HFFc6 (cell line): ENCODE results near the gene IGSF6. TPM values are rescaled to one million over a fixed set of nuclear protein-coding genes. Genes with fewer than 3 reads are reported as not detected.
A peak's percentile ranks its signal among the peaks of the same experiment; 100 is the strongest.

Source experiments
- DNase-seq: peaks from one replicate; pipeline ENCODE4 v3.0.0-alpha.2; 2018
- H3K27ac Mint-ChIP-seq: 2 replicates; pipeline ENCODE4 v1.8.0; 2020; ENCODE audit warnings: mild to moderate bottlenecking, mixed read lengths
- H3K27me3 Mint-ChIP-seq: 2 replicates; pipeline ENCODE4 v1.8.0; 2021; ENCODE audit warnings: mild to moderate bottlenecking, moderate library complexity, mixed read lengths; ENCODE audit not compliant: insufficient read depth
- H3K36me3 Mint-ChIP-seq: 2 replicates; pipeline ENCODE4 v1.8.0; 2021; ENCODE audit warnings: low read depth, mixed read lengths
- H3K4me1 Mint-ChIP-seq: 2 replicates; pipeline ENCODE4 v1.8.0; 2020; ENCODE audit warnings: low read depth, mixed read lengths
- H3K4me3 Mint-ChIP-seq: 2 replicates; pipeline ENCODE4 v1.8.0; 2020; ENCODE audit warnings: mild to moderate bottlenecking, moderate library complexity, mixed read lengths
- H3K9me3 Mint-ChIP-seq: 2 replicates; pipeline ENCODE4 v1.8.0; 2020; ENCODE audit warnings: mild to moderate bottlenecking, mixed read lengths
- total RNA-seq, 6 experiments: library from RNA; stranded (reverse); fragmentation: NEBNext Ultra II Directional; extraction: Animal tissue kit (Norgen Biotek cat#: 25700); gene quantifications; 2 replicates in 1 of 6; 3 replicates in 5 of 6; pipeline ENCODE4 v1.2.3, GENCODE V29; 2021
- TF ChIP-seq, protein P1 (sequence below): fragments of 200-600 bp; sonication (generic); IDR thresholded peaks from 2 replicates; pipeline ENCODE4 v1.5.0; 2021; ENCODE audit warnings: antibody characterized with exemption, mild to moderate bottlenecking

The IGSF6 gene
- total RNA-seq, 6 experiments from 2014 or later = not detected

DNA sequence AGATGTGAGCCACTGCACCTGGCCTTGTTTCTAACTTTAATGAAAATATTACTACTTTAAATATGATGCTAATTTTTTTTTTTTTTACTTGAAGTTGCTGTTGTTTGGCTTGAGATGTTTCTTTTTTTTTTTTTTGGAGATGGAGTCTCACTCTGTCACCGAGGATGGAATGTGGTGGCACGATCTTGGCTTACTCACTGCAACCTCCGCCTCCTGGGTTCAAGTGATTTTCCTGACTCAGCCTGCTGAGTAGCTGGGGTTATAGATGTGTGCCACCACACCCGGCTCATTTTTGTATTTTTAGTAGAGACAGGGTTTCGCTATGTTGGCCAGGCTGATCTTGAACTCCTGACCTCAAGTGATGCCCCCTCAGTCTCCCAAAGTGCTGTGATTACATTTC lies 23.6 kb downstream of the IGSF6 start:
- H3K36me3 Mint-ChIP-seq = peaks cover 47% of the 10 kb centered on the region
- peaks cover 4% of the 10 kb centered on the region for H3K9me3 Mint-ChIP-seq
- TF ChIP-seq, protein P1, sequence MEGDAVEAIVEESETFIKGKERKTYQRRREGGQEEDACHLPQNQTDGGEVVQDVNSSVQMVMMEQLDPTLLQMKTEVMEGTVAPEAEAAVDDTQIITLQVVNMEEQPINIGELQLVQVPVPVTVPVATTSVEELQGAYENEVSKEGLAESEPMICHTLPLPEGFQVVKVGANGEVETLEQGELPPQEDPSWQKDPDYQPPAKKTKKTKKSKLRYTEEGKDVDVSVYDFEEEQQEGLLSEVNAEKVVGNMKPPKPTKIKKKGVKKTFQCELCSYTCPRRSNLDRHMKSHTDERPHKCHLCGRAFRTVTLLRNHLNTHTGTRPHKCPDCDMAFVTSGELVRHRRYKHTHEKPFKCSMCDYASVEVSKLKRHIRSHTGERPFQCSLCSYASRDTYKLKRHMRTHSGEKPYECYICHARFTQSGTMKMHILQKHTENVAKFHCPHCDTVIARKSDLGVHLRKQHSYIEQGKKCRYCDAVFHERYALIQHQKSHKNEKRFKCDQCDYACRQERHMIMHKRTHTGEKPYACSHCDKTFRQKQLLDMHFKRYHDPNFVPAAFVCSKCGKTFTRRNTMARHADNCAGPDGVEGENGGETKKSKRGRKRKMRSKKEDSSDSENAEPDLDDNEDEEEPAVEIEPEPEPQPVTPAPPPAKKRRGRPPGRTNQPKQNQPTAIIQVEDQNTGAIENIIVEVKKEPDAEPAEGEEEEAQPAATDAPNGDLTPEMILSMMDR = no peak
- peak overlapping the region; percentile 85 for H3K4me3 Mint-ChIP-seq
- peaks cover 73% of the 10 kb centered on the region for H3K4me1 Mint-ChIP-seq
- H3K27ac Mint-ChIP-seq = peak overlapping the region; percentile 98
- H3K27me3 Mint-ChIP-seq = peaks cover 3% of the 10 kb centered on the region
- peak; percentile 77 for DNase-seq

- no peak for DNase-seq
- TF ChIP-seq, protein P1 = no peak
- H3K9me3 Mint-ChIP-seq = peaks cover 4% of the 10 kb centered on the region
- H3K4me3 Mint-ChIP-seq = peak overlapping the region; percentile 85
- H3K27me3 Mint-ChIP-seq = peaks cover 3% of the 10 kb centered on the region
- peaks cover 68% of the 10 kb centered on the region for H3K4me1 Mint-ChIP-seq
- peaks cover 52% of the 10 kb centered on the region for H3K36me3 Mint-ChIP-seq
- H3K27ac Mint-ChIP-seq = peak overlapping the region; percentile 98
Measured at GRCh38 chr16:21628121-21628726, 24.2 kb downstream of the IGSF6 start.

- Mint-ChIP-seq H3K36me3 (peaks cover 53% of the 10 kb centered on the region), H3K9me3 (peaks cover 4% of the 10 kb centered on the region), H3K27ac (peak overlapping the region; percentile 98), H3K4me1 (peaks cover 62% of the 10 kb centered on the region), H3K27me3 (peaks cover 3% of the 10 kb centered on the region), H3K4me3 (peak overlapping the region; percentile 80)
- peak; percentile 97 for DNase-seq
- TF ChIP-seq, protein P1 = no peak
Measured at GRCh38 chr16:21626659-21627277, 25.6 kb downstream of the IGSF6 start.

DNA sequence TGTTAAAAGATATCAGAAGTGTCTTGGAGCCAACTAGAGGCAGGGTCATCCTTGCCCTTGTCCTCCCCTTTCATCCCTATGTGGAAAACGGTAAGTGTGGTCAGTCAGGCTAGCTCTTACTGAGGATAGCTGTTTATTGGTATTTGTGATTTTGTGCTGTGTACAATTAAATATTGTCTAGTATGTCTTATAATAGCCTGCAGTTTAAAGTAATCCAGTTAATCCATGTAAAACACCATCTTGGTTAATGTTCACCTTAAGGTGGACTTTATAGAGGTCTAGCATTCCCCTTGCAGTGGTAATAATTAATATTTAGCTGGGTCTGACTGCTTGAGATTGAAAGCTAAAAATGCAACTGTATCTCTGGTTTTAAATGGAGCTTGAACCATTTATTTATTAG lies 27.4 kb downstream of the IGSF6 start:
- TF ChIP-seq, protein P1 = no peak
- peaks cover 59% of the 10 kb centered on the region for H3K36me3 Mint-ChIP-seq
- H3K4me1 Mint-ChIP-seq = peaks cover 70% of the 10 kb centered on the region
- no peak overlapping the region for H3K4me3 Mint-ChIP-seq
- no peak for DNase-seq
- peaks cover 3% of the 10 kb centered on the region for H3K27me3 Mint-ChIP-seq
- H3K9me3 Mint-ChIP-seq = peaks cover 4% of the 10 kb centered on the region
- H3K27ac Mint-ChIP-seq = peak overlapping the region; percentile 98

DNA sequence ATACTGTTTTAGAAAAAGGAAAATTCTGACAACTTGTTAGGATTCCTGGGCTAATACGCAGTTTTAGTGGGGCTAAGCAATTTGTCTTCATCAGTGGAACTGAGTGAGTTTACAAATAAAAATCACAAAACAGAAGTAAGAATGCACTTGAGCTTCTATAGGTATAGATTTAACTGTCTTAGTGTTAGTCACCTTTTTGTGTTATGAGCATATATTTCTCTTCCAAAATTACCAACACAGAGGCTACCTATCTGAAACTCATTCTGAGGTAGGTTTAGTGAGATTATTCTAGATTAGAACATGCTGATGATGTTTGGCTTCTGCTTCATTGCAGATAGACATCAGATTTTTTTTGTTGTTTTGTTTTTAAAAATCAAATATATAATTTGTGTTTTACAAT lies 29.9 kb downstream of the IGSF6 start:
- no peaks in the 10 kb centered on the region; the same call in 1 of the 2 replicates for H3K27me3 Mint-ChIP-seq

More for the DNA sequence above, 29.9 kb downstream of the IGSF6 start:
- H3K27ac Mint-ChIP-seq = 0 out of 2 replicates have a peak overlapping the region, but pooled peaks have one; percentile 13
- H3K9me3 Mint-ChIP-seq = no peaks in the 10 kb centered on the region
- H3K36me3 Mint-ChIP-seq = peaks cover 51% of the 10 kb centered on the region
- peaks cover 67% of the 10 kb centered on the region for H3K4me1 Mint-ChIP-seq
- no peak for DNase-seq
- TF ChIP-seq, protein P1 = no peak
- H3K4me3 Mint-ChIP-seq = no peak overlapping the region
